Muscle layer of duodenum (tissue), 2 donors: Measurements from ENCODE around the gene NCCRP1.

Source experiments
- H3K27ac ChIP-seq: one replicate; pipeline ENCODE4 v1.7.0; 2013; ENCODE audit warnings: mild to moderate bottlenecking, low read length
- H3K27me3 ChIP-seq: one replicate; pipeline ENCODE4 v1.7.0; 2013; ENCODE audit warnings: low read depth, mild to moderate bottlenecking, control low read depth, low read length
- H3K36me3 ChIP-seq, 2 donors: one replicate each; pipeline ENCODE4 v1.7.0; 2013; ENCODE audit warnings: low read length in 2 of 2, control low read depth in 1 of 2, mild to moderate bottlenecking in 1 of 2; ENCODE audit not compliant: insufficient read depth in 2 of 2, control insufficient read depth in 1 of 2
- H3K4me1 ChIP-seq, 2 donors: one replicate each; pipeline ENCODE4 v1.7.0; 2013; ENCODE audit warnings: low read length in 2 of 2, mild to moderate bottlenecking in 2 of 2, control low read depth in 1 of 2, moderate library complexity in 1 of 2; ENCODE audit not compliant: insufficient read depth in 2 of 2, control insufficient read depth in 1 of 2
- H3K4me3 ChIP-seq, 2 donors: one replicate each; pipeline ENCODE4 v1.7.0; 2013; ENCODE audit warnings: low read length in 2 of 2, low read depth in 1 of 2, mild to moderate bottlenecking in 1 of 2
- H3K9me3 ChIP-seq, 2 donors: one replicate each; pipeline ENCODE4 v1.7.0; 2013; ENCODE audit warnings: low read length in 2 of 2, control low read depth in 1 of 2, mild to moderate bottlenecking in 1 of 2; ENCODE audit not compliant: control insufficient read depth in 1 of 2
- donor health status: healthy.

The NCCRP1 gene, protein sequence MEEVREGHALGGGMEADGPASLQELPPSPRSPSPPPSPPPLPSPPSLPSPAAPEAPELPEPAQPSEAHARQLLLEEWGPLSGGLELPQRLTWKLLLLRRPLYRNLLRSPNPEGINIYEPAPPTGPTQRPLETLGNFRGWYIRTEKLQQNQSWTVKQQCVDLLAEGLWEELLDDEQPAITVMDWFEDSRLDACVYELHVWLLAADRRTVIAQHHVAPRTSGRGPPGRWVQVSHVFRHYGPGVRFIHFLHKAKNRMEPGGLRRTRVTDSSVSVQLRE

DNA sequence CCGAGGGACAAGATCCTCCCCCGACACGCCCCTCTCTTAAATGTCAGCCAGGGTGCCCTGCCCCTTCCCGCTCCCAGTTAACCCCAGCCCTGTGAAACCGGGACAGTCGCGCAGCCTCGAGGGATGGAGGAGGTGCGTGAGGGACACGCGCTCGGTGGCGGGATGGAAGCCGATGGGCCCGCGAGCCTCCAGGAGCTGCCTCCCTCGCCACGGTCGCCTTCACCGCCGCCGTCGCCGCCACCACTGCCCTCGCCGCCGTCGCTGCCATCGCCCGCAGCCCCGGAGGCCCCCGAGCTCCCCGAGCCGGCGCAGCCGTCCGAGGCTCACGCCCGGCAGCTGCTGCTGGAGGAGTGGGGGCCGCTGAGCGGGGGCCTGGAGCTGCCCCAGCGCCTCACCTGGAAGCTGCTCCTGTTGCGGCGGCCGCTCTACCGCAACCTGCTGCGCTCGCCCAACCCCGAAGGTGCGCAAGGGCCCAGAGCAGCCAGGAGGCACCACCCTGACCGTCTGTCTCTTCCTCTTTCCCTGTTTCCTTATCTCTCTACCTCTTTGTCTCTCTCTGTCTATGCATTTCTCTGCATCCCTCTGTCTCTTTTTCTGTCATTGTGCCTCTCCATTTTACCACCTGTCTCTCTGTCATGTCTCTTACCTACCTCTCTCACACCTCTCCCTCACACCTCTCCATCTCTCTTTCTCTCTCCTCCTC is at the start of gene NCCRP1:
NCCRP1 (plus strand) TSS at position 105 of the 703 bp plus-strand sequence; CDS start at position 124, 19 bp downstream.
- Histone ChIP-seq H3K4me1 (peaks cover 0 to 11% of the 10 kb centered on the region in 2 donors), H3K27ac (no peak within 1 kb of the TSS), H3K9me3 (no peaks in the 10 kb centered on the region), H3K36me3 (no peaks in the 10 kb centered on the region), H3K27me3 (peaks cover 28% of the 10 kb centered on the region), H3K4me3 (no peak within 1 kb of the TSS)

DNA sequence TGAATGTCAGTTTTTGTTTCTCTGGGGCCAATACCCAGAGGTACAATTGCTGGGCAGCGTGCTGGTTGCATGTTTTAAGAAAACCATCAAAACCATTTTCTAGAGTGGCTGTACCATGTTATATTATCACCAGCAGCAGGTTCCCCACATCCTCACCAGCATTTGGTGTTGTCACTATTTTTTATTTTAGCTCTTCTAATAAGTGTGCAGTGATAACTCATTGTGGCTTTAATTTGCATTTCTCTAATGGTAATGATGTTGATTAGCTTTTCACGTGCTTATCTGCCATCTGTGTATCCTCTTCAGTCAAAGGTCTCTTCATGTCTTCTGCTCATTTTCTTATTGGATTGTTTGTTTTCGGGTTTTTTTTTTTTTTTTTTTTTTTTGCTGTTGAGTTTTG is 49.3 kb upstream of the NCCRP1 start:
- no peak overlapping the region for H3K4me3 ChIP-seq
- no peaks in the 10 kb centered on the region for H3K27me3 ChIP-seq
- H3K36me3 ChIP-seq: no peaks in the 10 kb centered on the region
- H3K4me1 ChIP-seq: peaks cover 19 to 32% of the 10 kb centered on the region in 2 donors
- no peaks in the 10 kb centered on the region for H3K9me3 ChIP-seq
- no peak overlapping the region for H3K27ac ChIP-seq

DNA sequence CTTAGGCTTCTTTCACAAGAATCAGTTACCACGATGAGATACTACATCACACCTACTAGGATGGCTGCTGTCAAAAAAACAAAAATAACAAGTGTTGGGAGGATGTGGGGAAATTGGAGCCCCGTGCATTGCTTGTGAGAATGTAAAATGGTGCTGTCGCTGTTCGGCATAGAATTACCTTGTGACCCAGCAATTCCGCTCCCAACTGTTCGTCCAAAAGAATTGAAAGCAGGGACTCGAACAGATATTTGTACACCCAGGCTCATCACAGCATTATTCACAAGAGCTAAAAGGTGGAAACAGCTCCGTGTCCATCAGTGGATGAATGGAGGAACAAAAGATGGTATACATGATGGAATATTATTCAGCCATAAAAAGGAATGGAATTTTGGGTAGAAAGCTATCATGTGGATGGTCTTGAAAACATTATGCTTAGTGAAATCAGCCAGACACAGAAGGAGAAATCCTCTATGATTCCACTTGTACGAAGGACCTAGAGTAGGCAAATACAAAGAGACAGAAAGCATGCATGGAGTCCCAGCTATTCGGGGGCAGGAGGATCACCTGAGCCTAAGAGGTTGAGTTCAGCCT is 47.7 kb upstream of the NCCRP1 start:
- H3K9me3 ChIP-seq: no peaks in the 10 kb centered on the region
- no peak overlapping the region for H3K4me3 ChIP-seq
- peaks cover 18 to 31% of the 10 kb centered on the region in 2 donors for H3K4me1 ChIP-seq
- H3K27me3 ChIP-seq: no peaks in the 10 kb centered on the region
- H3K36me3 ChIP-seq: no peaks in the 10 kb centered on the region
- no peak overlapping the region for H3K27ac ChIP-seq

DNA sequence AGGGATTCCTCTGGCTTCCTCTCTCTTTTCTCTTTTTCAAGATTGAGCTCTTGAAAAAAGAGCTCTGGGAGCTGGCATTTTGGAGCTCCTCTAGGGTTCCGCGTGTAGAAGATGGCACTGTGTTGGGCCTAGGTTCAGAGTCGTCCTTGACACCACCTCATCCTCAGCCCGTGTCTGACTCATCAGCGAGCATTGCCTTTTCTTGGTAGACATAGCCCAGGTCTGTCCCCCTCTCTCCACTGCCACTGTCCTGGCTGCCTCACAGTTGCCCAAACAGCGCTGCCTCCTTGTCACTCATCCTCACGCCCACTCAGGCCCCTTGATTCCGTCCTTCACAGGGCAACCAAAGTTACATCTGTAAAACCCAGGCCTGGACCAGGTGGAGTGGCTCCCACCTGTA is 46.5 kb upstream of the NCCRP1 start:
- Histone ChIP-seq H3K27ac (no peak overlapping the region), H3K9me3 (no peaks in the 10 kb centered on the region)

DNA sequence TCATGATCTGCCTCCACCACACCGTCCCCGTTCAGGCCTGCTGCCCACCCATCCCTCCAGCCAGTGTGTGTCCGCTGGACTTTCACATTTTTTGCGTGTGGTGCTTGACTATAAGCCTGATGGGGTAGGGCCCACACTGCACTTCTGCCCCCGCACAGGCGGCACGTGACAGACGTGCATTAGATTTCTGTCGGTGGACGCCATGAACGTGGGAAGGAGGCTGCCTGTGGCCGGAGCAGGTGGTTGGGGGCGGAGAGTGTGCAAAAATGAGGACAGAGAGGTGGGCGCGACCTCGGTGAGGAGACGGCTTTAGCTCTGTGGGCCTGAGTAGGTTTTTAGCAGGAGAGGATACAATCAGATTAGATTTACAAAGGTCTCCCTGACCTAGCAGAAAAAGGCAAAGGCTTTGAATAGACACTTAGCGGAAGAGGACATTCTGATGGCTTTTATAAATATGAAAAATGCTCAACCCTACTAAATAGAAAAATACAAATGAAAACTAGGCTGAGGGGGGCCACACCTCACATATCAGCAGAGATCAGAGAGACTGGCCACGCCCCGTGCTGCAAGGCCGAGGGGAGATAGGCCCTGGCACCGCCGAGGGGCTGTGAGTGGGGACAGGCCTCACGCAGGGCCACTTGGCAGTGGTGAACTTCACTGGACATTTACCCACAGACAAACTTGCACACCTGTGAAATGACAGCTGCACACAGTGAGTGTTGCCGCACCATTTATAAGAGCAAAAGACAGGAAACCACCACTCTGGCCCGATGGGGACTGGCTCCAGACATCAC is 45.8 kb upstream of the NCCRP1 start:
- peaks cover 2 to 22% of the 10 kb centered on the region in 2 donors for H3K4me1 ChIP-seq
- H3K27me3 ChIP-seq: no peaks in the 10 kb centered on the region
- no peaks in the 10 kb centered on the region for H3K9me3 ChIP-seq
- no peak overlapping the region for H3K4me3 ChIP-seq
- H3K27ac ChIP-seq: no peak overlapping the region
- no peaks in the 10 kb centered on the region for H3K36me3 ChIP-seq

More for the DNA sequence above, 46.5 kb upstream of the NCCRP1 start:
- no peaks in the 10 kb centered on the region for H3K36me3 ChIP-seq
- H3K4me1 ChIP-seq: peaks cover 6 to 22% of the 10 kb centered on the region in 2 donors
- H3K27me3 ChIP-seq: no peaks in the 10 kb centered on the region
- H3K4me3 ChIP-seq: no peak overlapping the region

DNA sequence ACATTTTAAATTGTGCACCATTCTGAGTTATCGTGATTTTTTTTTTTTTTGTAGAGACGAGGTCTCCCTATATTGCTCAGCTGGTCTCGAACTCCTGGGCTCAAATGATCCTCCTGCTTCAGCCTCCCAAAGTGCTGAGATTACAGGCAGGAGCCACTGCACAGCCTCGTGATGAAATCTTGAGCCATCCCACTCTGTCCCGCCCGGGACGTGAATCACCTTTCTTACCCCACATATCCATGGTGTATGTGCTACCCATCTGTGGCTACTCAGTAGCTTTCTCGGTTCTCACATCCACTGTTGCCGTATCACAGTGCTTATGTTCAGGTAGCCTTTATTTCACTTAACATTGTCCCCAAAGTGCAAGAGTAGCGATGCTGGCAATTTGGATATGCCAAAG is 44.7 kb upstream of the NCCRP1 start:
- Histone ChIP-seq H3K27ac (no peak overlapping the region), H3K27me3 (no peaks in the 10 kb centered on the region), H3K36me3 (no peaks in the 10 kb centered on the region), H3K4me1 (peaks cover 4 to 26% of the 10 kb centered on the region in 2 donors), H3K9me3 (no peaks in the 10 kb centered on the region), H3K4me3 (no peak overlapping the region)

DNA sequence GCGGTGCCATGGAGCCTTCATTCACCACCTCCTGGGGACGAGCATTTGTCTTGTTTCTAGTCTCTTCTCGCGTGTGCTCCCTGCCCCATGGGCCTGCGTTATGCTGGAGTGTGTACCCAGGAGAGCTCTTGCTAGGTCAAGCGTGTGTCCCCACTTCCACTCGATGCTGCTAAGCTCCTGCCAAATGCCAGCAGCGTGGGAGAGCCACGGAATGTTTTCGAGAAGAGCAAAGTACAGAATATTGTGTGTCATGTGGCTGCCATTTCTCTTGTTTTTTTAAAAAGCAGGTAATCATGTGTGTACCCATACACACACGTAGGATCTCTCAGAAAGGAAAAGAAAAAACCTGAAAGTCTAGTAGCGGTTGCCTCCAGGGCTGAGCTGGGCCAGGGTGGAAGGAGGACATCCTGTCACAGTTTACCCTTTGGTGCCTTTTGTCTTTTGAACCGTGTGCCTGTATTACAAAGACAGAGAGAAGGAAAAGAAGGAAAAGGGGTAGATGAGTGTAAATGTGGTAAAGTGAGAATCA is 42.6 kb upstream of the NCCRP1 start:
- Histone ChIP-seq H3K4me3 (no peak overlapping the region), H3K4me1 (peaks cover 7 to 43% of the 10 kb centered on the region in 2 donors), H3K27me3 (no peaks in the 10 kb centered on the region), H3K27ac (no peak overlapping the region), H3K36me3 (no peaks in the 10 kb centered on the region), H3K9me3 (no peaks in the 10 kb centered on the region)

DNA sequence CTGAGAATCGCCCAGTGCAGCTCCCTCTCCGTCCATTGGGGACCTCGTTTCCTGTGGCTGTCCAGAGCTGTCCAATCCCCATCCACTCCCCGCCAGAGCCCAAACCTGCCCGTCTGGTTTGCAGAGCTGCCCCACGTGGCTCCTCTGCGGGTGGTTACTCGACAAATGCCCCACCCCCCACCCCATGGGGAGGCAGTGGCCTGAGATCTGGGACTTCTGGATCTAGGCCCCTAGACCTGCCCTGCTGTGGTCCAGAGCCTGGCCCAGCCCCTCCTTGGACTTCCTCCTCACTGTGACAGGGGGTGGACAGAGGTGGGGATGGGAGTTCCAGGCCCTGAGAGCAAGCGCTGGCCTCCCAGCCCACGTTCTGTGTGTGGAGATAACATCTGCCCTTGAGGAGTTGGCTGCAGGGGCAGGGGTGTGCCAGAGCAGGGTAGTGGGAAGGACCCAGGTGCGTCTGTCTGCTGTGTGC is 42.1 kb upstream of the NCCRP1 start:
- peaks cover 7 to 44% of the 10 kb centered on the region in 2 donors for H3K4me1 ChIP-seq
- no peaks in the 10 kb centered on the region for H3K36me3 ChIP-seq
- H3K27me3 ChIP-seq: no peaks in the 10 kb centered on the region
- no peak overlapping the region for H3K4me3 ChIP-seq
- H3K27ac ChIP-seq: no peak overlapping the region
- H3K9me3 ChIP-seq: no peaks in the 10 kb centered on the region

DNA sequence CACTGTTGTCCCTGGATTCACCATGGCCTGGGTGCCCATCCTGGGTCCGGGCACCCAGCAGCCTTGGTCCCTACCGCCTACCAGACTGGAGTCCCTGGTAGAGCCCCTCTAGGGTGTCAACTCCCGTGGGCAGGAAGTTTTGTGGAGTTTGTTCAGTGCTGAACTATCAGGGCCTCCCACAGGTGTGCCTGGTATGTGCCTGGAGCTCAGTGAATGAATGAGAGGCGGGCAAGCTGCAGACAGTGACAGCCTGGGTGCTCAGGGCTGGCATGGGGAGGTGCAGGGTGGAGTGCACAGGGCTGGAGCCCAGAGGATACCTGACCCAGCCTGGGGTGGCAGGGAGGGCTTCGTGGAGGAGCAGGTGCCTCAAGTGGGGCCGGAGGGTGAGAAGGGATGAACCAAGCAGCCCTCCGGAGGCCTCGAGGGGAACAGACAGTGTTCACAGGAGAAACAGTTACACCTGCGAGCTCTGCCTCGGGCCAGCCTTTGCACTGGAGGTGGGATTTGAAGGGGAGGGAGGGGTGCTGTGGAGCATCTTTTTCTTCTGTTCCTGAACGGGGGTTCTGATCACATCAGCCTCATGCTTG is 41.6 kb upstream of the NCCRP1 start:
- no peak overlapping the region for H3K27ac ChIP-seq
- peaks cover 8 to 50% of the 10 kb centered on the region in 2 donors for H3K4me1 ChIP-seq
- no peaks in the 10 kb centered on the region for H3K36me3 ChIP-seq
- no peaks in the 10 kb centered on the region for H3K9me3 ChIP-seq
- no peaks in the 10 kb centered on the region for H3K27me3 ChIP-seq
- no peak overlapping the region for H3K4me3 ChIP-seq

DNA sequence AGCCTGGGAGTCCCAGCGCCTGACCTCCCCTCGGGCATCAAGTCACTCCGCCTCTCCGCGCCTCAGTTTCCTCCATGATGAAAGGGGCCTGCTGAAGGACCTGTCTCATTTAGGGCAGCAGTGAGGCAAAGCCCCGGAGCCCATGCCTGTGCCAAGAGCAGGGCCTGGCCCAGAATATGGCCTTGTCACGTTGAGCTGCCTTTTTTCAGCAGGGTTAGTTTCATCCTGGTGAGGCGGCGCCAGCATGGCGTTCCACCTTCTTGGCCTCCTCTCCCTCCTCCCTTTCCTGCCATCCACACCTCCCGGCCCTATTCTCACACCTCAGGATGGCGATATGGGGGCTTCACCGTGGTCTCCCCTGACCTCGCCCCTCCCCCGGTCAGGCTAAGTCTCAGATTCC is 41.0 kb upstream of the NCCRP1 start:
- Histone ChIP-seq H3K36me3 (peaks cover 0 to 1% of the 10 kb centered on the region in 2 donors), H3K27me3 (no peaks in the 10 kb centered on the region), H3K4me1 (peaks cover 10 to 55% of the 10 kb centered on the region in 2 donors), H3K27ac (no peak overlapping the region), H3K4me3 (no peak overlapping the region), H3K9me3 (no peaks in the 10 kb centered on the region)
